ENCODE measurements around the gene SORBS2. TPM values are rescaled to one million over a fixed set of nuclear protein-coding genes. Genes with fewer than 3 reads are reported as not detected.

The SORBS2 gene
- total RNA-seq, 1 donor from 2014 or later: 828 TPM

DNA sequence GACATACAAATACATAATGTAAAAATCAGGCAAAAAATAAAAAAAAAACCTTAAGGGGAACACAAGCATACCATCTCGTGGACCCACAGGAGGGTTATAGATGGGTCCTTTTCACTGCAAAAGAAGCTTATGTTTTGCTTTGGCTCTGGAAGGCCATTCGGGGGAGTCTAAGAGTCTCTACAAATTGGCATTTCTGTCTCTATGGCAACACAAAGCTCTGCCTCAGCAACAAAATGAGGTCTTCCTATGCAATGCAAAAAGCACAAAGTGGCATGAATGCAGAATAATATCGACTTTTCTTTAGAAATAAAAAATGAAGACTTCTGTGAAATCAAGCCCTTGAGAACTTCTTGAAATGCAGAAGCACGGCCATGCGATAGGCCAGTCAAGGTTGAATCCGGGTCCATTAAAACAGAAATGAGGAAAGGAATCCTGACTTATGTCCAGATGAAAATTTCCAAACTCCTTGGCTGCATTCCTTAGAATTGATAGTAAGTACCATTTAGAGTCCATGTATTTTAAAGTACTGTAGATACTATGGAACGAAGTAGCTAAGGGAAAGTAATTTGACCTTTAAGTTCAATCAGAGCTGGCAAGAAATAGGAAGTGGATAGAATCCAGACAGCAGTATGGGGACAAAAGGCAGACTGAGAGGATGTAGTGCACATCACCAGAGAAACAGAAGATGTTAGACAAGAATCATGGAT, 213.0 kb downstream of the SORBS2 start:
- DNase-seq (ENCODE audit: missing footprints): no peak
- intact Hi-C loops (cut with DNase I): loop anchor here (1.0 to 10.0 kb wide), 4 partner anchors 62 to 384 kb away; partner anchors contain the start of genes ANKRD37, CCDC110, LRP2BP and PDLIM3
- no peak for ATAC-seq

DNA sequence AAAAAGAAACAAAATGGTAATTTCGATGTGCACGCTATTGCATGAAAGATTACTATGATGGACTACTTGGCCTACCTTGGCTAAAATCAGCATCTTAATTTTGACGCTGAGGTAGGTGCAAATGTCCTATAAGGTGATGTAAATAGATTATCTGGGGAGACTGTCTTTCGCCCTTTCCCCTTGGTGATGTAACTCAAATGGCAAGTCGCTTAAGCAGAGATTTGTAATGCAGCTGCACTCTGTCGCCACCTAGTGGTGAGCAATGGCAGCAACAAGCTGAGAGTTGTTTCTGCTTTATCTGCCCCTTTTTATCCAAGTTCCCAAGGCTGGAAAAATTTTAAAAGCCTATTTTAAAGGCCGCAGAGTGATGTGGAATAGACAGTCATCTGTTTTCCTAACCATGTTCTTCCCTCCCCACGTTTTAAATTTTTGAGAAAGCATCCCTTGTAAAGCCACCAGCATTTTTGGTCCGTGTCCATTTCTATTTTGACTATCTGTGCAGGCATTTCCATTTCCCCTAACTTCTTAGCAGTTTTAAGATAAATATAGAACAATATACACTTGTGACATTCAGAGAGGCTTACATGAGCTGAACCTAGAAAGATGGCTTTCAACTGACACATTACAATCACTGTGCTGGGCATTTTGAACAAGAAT, 214.3 kb downstream of the SORBS2 start:
- DNase-seq (ENCODE audit: missing footprints) (peak; percentile 80), ATAC-seq (peak; percentile 56)
- intact Hi-C loops (cut with DNase I): loop anchor here (1.0 to 10.0 kb wide), 4 partner anchors 60 to 383 kb away; partner anchors contain the start of genes ANKRD37, CCDC110, LRP2BP and PDLIM3

DNA sequence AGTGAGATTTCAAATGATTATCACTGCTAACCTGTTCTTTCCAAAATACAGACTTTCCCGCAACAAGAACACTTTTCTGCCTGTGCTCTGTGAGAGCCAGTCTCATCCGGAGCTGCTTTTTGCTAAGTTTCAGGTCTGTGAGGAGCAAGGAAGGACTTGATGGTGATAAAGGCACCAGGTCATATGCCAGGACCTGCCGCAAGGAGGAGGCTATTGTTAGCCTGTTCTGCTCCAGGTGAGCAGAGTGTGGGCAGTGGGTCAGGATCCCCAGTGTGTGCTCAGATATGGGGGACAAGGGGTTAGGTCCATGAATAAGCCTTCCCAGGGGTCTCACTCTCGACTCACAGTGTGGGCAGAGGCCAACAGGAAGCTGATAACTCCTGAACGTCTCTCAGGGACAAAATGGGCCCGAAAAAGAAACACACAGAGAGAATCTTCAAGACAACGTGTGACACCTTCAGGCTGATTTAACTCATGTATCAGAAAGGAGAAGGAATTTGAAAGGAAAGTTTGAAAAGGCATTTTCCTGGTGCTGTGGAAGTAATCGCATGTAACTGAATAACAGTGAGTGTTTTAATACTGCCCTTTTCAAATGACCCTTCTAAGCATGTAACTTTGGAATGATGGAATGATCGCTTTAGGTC, 219.0 kb downstream of the SORBS2 start:
- intact Hi-C loops (cut with DNase I): loop anchor here (10.0 kb wide), 2 partner anchors 198 to 378 kb away; partner anchors contain the start of genes ANKRD37 and LRP2BP
- ATAC-seq: peak; percentile 19
- no peak for DNase-seq (ENCODE audit: missing footprints)

DNA sequence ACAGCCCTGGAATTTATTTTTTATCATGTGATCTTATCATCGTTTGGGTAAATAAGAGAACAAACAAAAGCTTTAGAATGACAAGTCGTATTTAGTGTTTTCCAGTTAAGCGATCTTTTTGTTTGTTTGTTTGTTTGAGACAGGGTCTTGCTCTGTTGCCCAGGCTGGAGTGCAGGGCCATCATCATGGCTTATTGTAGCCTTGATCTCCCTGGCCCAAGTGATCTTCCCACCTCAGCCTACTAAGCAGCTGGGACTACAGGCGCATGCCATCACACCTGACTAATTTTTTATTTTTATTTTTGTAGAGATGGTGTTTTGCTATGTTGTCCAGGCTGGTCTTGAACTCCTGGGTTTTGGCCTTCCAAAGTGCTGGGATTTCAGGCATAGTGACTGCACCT, 219.6 kb downstream of the SORBS2 start:
- ATAC-seq (no peak), DNase-seq (ENCODE audit: missing footprints) (no peak)
- intact Hi-C loops (cut with DNase I): loop anchor here (10.0 kb wide), 2 partner anchors 198 to 378 kb away; partner anchors contain the start of genes ANKRD37 and LRP2BP

DNA sequence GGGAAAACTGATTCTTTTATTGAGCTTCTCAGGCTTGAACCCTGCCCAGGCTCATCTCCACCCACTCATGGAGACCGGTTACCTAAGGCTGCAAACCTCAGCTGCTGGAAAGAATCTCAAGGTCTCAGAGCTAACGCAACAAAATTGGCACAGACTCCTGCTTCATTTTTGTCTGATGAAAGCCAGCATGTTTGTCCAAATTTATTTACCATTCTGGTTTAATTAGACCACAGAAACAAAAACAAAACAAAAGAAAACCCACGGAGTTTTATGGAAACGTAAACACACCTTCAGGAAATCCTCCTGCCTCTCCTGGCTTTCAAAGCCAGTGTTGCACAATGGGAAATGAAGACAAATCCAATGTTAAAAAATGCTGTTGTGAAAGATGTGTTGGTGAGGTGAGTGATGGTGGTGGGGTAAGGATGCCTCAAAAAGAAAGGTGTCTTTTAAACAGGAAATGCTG, 220.3 kb downstream of the SORBS2 start:
- no peak for ATAC-seq
- no peak for DNase-seq (ENCODE audit: missing footprints)
- intact Hi-C loops (cut with DNase I): loop anchor here (10.0 kb wide), 2 partner anchors 197 to 377 kb away; partner anchors contain the start of genes ANKRD37 and LRP2BP

DNA sequence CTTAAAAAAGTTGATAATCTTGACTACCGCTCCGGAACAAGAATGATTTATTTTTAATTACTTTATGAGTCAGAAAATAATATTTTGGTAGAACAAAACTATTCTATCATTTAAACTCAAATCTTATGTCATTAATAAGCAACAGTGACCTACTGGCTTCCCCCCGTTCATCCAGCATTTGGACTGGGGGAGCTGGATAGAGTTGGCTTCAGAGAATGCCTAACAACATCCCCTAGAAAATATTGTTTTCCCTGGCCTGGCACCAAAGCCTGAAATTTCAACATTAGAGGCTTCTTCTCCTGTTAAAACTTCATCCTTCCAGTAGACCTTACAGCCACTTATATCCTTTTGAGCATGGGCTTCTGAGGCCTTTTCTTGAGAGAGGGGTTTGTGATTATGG, 221.0 kb downstream of the SORBS2 start:
- ATAC-seq (no peak), DNase-seq (ENCODE audit: missing footprints) (no peak)
- intact Hi-C loops (cut with DNase I): loop anchor here (10.0 kb wide), 2 partner anchors 196 to 376 kb away; partner anchors contain the start of genes ANKRD37 and LRP2BP

DNA sequence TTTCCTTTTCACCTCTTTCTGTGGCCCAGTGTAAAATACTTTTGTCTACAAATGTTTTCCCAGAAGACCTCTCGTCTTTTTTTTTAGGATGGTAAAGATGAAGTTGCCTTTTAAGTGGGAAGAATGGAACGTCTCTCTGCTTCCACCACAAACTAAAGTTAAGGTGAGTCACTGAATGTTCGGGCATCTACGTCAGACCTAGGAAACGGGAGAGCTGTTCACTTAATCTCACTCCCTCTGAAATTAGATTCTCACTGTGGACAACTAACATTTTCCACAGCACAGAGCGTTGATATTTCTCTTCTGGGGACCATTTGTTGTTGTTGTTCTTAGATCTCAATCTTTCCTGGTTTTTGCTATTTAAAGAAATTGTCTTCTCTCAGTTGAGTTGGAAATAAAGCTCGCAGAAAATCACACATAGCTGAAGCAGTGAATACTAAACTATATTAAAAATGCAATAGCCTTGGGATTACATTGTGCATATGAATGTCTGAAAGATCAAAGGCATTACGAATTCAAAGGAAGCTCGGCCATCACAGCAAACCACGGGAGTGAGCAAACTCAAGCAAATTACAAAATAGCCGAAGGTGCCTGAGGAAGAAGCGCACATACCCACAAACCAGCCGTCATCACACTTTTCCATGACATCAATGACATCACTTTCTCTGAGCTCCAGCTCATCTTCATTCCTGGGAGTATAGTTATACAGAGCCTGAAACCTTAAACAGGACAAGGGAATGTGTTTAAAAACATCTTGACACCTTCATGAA, 222.7 kb downstream of the SORBS2 start:
- ATAC-seq (no peak), DNase-seq (ENCODE audit: missing footprints) (no peak)
- intact Hi-C loops (cut with DNase I): no loop called here

DNA sequence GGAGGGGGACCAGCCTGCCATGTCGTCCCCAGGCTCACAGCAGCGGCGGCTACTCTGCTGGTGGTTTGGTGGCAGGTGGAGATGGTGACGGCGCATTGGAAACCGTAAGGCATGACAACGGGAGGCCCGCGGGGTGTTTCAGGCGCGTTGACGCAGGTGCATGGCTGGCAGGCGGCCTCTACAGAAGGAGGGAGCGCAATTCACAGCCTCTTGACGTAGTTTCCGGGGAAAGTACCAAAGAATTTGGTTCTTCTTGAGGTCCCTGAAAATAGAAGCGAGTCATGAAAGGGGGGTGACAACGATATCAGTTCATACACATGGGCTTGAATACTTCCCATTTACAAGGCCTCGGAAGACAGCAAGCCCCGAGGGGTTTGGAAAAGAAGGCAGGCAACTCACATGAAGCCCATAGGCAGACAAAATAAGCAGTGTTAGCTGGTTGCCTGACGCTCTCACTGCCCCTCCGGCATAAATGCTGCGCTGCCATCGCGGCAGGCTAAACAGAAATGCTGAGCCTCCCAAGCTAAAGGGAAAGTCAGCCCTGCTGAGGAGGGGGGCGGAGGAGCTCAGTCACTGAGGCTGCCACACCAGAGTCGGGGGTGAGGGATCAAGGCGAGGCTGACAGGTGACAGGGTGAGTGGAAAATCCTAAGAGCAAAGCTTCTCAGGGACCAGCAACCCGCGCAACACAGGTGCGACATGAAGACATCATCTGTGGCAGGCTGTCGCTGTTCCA, 224.4 kb downstream of the SORBS2 start:
- intact Hi-C loops (cut with DNase I): no loop called here
- ATAC-seq (no peak), DNase-seq (ENCODE audit: missing footprints) (no peak)

DNA sequence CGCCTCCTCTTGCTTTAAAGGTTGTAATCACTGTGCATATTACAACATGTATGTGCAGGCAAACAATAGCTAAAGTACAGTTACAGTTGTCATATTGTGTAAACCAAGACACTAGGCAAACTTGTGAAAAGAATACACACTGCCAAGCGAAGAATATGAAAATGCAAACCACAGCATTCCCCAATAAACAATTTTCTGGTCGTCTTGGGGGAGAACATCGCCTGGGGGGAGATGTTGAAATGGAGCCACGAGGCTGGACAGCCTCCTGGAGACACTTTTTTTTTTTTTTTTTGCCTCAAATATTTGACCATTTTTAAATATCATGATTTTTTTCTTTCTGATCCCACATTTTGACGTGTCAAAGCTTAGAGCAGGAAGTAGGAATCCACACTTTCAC, 225.0 kb downstream of the SORBS2 start:
- ATAC-seq (no peak), DNase-seq (ENCODE audit: missing footprints) (no peak)
- intact Hi-C loops (cut with DNase I): no loop called here

DNA sequence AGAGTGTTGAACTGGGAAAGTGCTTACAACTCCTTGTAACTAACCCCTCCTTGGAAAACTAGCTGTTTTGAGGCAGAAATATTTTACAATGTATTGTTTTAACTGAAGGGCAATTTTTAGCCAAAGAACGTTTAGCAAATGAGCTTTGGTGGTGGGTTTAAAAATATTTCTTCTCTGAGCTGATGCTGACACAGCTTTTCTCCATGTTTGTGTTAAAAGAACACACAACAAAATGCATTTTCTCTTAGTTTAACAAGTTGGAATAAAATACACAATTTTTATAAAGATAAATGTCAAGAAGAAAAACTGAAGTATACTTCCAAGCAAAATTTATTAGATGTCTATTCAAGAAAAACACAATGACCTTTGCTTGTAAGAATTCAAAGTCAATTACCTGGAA, 226.8 kb downstream of the SORBS2 start:
- DNase-seq (ENCODE audit: missing footprints) (no peak), ATAC-seq (no peak)
- intact Hi-C loops (cut with DNase I): no loop called here

DNA sequence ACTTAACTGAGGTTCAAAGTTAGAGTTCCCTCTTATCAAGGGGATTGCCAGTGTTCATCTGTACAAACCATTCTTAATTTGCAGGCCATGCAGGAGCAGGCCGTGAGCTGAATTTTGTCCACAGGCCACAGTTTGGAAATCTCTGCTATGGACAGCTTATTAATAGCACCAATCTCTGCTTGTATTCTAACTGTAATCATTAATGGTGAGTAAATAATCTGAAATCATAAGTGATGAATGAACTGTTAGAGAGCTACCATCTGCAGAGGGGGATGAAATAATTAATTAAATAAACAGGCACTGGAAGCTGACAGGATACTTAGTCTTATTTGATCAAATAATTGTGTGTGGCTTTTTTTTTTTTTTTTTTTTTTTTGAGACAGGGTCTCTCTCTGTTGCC, 228.2 kb downstream of the SORBS2 start:
- no peak for ATAC-seq
- intact Hi-C loops (cut with DNase I): loop anchor here (5.0 kb wide), 1 partner anchor 47 kb away; the partner anchor contains the start of gene PDLIM3
- DNase-seq (ENCODE audit: missing footprints): no peak

DNA sequence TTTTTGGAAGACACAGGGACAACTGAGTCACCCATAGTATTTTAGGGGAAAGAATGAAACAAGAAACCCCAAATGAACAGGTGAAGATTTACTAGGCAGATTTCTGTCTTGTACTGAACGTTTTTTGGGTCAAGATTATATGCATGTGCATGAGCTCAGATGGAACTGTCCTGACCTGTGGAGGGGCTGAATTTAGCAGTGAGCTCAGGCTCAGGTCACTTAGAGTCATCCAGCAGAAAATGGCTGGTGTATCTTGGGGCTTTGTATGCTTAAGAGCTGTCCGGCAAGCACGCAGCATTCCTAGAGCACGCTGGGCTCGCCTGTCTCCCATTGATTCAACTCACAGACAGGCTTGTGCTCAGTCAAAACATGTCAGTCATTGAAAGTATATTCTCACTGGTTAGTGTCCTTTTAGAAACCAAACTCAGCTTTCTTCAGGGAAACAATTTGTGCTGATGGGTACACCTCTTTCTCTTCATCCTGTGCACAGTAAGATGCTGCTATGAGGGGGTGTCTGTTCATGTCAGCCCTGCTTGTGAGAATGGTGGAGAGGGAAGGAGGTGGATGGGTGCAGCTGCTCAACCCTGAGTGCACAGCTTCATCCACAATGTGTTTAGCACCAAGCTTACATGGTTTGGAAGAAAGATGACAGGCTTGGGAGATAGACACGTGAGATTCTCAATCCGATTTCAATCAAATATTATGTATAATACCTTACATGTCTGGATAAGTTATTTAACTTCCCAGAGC, 229.2 kb downstream of the SORBS2 start:
- intact Hi-C loops (cut with DNase I): loop anchor here (5.0 kb wide), 1 partner anchor 46 kb away; the partner anchor contains the start of gene PDLIM3
- DNase-seq (ENCODE audit: missing footprints) (no peak), ATAC-seq (peak; percentile 62)

DNA sequence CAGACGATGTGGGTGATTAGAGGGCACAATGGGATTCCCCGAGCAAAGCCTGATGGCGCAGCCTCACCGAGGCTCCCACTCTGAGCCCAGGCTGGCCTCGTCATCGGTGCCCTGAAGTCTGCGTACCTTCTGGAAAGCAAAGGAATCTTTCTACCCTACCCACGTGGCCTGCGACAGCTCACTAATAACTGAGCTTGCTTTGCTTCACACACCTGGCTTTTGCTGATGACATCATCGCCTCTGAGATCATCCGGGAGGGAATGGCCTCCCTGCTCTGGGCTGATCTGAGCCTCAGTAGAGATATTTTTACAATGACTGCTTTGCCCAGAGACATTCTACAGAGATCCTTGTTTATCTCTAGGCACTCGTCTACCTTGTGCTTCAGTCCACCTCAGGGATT, 231.3 kb downstream of the SORBS2 start:
- intact Hi-C loops (cut with DNase I): loop anchor here (5.0 kb wide), 1 partner anchor 43 kb away; the partner anchor contains the start of gene PDLIM3
- DNase-seq (ENCODE audit: missing footprints): no peak
- ATAC-seq: no peak

DNA sequence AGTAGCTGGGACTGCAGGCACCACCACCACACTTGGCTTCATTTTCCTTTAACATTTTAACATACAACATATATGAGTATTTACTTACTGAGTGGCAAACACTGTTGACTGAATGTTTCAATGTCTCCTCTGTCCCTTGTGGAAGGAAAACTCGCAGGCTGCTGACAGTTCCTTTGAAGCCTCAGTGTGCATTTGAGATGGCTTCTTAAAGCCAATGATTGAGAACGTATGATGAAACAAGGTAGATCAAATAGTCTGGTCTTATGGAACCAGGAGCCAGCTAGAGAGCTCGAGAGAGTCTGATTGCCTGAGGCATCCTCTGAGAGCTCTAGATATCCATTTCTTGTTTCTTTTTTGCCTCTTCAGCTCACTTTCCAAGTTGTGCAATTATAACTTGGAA, 233.7 kb downstream of the SORBS2 start:
- no peak for ATAC-seq
- no peak for DNase-seq (ENCODE audit: missing footprints)
- intact Hi-C loops (cut with DNase I): no loop called here

DNA sequence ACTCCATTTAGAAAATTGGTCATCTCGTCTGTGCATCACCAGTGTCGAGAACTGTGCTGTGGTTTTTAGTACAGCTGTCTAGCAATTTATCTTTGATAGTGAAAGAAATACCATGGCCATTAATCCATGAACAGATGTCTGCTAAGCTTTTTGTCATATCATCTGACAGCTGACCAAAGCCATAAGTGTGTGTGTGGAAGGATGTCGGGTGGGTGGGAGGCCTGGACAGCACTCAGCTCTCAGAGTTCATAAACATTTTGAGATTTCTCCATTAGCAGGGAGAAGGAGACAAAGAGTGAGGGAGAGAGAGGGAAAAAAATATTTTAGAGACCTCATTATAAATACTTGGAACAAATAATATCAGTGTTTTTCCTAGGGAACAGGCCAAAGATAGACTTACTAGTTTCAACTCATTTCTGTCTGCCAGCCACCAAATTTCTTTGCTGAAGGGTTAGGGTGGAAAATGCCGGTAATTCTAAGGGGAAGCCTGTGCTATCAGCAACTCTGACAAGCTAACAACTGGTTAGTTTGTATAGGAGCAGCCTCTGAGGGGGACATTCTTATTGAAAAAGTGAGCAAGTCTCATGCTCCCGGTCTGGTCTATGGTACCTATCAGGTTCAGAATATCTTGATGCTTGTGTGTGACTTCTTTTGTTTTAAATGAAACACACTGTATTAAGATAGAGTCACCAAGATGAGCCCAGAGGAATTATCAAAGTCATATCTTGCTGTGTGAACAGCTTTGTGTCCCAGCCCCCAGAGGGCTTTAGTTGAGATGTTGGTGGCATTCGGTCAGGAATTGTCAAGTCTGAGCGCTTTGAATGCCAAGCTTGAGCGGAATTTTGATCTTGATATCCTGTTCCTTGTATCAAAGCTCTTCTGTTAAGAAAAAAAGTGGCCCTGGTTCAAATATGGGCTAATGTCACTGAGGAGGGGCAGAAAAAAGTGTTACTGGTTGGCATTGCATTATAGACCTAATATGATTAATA, 234.7 kb downstream of the SORBS2 start:
- ATAC-seq: peak; percentile 32

DNA sequence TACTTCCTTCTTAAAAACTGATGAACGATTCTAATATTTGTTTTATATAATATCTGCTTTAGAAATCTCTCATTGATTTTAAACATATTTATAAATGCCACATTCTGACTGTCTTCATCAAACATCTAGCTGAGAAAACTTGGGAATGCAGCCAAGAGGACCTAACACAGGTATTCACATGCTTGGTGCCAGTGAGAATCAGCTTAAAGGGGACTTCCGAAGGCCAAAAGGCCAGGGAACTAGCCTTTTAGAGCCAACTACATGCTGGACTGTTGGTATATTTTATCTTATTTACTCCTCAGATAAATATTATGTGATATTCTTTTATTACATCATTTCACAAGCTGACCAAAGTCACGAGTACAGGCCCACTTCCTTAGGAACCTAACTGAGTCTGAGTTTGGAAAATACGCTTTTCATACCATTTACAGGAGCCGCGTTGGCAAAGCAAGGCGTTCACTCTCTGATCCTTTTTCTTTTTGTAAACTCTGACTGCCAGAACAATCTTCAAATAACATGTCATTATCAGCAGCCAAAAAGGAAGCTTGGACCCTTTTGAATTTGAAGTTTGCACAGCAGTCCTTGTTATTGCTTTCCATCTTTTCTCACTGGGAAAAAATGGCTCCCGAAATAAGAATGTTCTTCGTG, 235.6 kb downstream of the SORBS2 start:
- no peak for ATAC-seq
- no peak for DNase-seq (ENCODE audit: missing footprints)
- intact Hi-C loops (cut with DNase I): no loop called here

More for the DNA sequence above, 234.7 kb downstream of the SORBS2 start:
- intact Hi-C loops (cut with DNase I): no loop called here
- DNase-seq (ENCODE audit: missing footprints): no peak
